Omental fat pad (tissue), 4 donors: ENCODE results near the gene ZNRF3. TPM values are rescaled to one million over a fixed set of nuclear protein-coding genes. Genes with fewer than 3 reads are reported as not detected.
A peak's percentile ranks its signal among the peaks of the same experiment; 100 is the strongest.
"Not testable (repeated sequence)": the region's sequence is repeated elsewhere in the genome, so short reads cannot be mapped to it uniquely, and the experiment has no call there.

Experiments used
- ATAC-seq: fragments of 150-250 bp; one replicate; pipeline ENCODE4 v1.9.1; 2016; ENCODE audit warnings: mild to moderate bottlenecking, moderate library complexity; ENCODE audit not compliant: low FRiP score
- DNase-seq: peaks from one replicate; pipeline ENCODE4 v3.0.0-alpha.2; 2019; ENCODE audit warnings: low spot score
- total RNA-seq, 4 donors: library from RNA; depleted of rRNA; stranded (reverse); fragments of >200 nt; gene quantifications; one replicate each; pipeline ENCODE4 v1.1.0, GENCODE V29; 2016
- TF ChIP-seq, protein P1 (sequence below), 3 donors: fragments of 450-650 bp; IDR thresholded peaks; one replicate each; pipeline ENCODE4 v1.5.1; 2016 to 2017; ENCODE audit warnings: antibody characterized with exemption in 3 of 3, mild to moderate bottlenecking in 3 of 3, moderate library complexity in 2 of 3

ZNRF3 gene
- total RNA-seq, 4 donors from 2014 or later, result 7.7 to 14.4 (median 8.2) TPM

DNA sequence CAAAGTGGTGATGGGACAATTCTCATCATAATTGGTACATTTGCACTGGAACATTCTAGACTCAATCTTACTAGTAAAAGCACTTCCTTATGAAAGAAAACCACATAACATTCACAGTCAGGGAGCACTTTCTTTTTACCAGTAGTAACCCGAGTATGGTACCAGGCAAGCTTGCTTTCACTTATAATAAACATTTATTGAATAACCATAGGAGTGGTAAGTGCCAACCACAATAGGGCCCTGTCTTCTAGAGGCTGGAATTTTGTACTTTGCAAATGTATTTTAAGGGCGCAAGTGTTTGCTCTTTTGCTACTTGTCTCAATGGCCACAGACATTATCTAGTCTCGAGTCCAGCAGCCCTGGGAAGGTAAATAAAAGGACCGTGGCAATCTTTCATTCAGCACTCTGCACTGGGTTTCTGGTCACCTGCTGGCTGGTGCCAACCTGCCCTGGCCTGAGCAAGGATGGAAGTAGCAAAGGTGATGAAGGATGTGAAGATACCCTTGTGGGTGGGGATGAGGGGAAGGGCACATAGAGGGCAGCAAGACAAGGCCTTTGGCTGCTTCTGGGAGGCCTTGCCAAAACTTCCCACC is 154.1 kb downstream of the ZNRF3 start:
- ATAC-seq (no peak), DNase-seq (no peak)
- TF ChIP-seq, protein P1, sequence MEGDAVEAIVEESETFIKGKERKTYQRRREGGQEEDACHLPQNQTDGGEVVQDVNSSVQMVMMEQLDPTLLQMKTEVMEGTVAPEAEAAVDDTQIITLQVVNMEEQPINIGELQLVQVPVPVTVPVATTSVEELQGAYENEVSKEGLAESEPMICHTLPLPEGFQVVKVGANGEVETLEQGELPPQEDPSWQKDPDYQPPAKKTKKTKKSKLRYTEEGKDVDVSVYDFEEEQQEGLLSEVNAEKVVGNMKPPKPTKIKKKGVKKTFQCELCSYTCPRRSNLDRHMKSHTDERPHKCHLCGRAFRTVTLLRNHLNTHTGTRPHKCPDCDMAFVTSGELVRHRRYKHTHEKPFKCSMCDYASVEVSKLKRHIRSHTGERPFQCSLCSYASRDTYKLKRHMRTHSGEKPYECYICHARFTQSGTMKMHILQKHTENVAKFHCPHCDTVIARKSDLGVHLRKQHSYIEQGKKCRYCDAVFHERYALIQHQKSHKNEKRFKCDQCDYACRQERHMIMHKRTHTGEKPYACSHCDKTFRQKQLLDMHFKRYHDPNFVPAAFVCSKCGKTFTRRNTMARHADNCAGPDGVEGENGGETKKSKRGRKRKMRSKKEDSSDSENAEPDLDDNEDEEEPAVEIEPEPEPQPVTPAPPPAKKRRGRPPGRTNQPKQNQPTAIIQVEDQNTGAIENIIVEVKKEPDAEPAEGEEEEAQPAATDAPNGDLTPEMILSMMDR (IDR thresholded peaks at IDR 0.05), result no peak

DNA sequence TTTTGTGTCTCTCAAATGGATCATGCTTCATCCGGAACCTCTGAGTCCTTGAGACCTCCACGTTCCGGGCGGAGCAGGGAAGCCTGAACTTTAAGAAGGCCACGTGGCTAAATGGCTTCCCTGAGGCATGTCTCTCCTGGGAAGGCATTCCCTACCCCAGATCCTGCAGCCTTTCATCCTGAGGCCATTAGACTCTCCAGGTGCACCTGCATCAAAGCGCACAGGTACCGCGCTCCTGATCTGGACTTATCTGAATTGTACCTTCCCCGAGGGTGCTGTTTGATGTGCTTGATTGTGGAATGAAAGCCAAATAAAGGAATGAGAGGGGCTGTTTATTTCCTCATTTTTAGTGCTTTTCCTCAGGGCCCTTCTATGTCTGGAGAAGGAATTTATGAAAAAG is 155.8 kb downstream of the ZNRF3 start:
- TF ChIP-seq, protein P1 (IDR thresholded peaks at IDR 0.05), result no peak
- no peak for ATAC-seq
- no peak for DNase-seq

DNA sequence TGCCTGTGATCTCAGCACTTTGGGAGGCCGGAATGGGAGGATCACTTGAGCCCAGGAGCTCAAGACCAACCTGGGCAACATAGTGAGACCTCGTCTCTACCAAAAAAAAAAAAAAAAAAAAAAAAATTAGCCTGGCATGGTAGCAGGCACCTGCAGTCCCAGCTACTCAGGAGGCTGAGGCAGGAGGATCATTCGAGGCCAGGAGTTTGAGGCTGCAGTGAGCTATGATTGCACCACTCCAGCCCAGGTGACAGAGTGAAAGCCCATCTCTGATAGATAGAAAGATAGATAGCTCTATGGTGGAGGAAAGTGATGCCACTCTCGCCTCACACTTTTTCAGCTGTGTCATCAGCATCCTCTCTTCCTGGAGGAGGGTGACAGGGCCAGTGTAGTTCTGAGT is 156.3 kb downstream of the ZNRF3 start:
- not testable (repeated sequence) for DNase-seq, ATAC-seq

DNA sequence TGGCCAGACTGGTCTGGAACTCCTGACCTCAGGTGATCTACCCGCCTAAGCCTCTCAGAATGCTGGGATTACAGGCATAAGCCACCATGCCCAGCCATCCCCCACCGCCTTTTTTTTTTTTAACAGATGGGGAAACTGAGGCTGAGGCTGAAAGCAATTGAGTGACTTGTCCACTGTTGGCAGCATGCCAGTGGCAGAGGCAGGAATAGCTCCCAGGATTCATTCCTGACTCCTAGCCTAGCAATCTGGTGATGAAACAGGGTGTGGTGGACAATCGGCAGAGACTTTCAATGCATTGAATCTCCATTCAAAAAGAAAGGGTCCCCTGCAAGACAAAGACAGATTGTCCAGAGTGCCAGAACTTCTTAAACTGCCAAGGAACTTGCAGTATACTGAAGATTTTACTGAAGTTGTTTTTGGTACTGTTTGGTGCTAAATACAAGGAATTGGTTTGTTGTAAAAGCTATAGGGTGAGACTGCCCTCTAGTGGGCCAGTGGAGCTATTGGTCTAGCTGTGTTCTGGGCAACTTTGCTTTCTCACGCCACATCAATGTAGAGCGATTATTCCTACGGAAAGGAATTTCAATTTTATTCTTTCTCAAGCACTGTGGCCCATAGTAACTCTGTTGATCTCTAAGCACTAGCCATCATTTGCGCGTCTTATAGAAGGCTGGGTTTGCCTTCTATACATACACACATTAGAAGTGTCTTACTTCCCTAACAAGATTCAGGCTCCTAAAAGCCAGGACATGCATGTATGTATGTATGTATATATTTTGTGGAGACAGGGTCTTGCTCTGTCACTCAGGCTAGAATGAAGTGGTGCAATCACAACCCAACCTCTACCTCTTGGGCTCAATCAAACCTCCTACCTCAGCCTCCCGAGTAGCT is 157.3 kb downstream of the ZNRF3 start:
- TF ChIP-seq, protein P1 (IDR thresholded peaks at IDR 0.05), result peak in 1 of 3 donors; percentile 51
- DNase-seq (no peak), ATAC-seq (peak; percentile 59)

DNA sequence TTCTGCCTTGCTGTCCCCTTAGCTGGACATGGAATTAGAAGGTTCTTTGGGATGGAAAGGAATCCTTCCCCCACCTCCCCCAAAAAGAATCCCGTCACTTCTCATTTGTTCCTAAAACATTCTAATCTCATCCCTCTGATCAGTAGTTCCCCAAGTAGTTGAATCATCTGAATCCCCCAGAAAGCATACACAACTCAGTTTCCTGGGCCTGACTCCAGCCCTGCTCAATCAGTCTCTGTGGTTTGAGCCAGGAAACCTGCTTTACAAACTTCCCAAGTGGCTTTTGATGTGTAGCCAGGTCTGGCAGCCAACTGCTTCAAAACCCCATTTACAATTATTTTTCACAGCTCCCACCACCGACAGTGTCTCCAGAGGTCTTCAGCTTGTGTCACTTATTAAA is 158.0 kb downstream of the ZNRF3 start:
- DNase-seq, result no peak
- TF ChIP-seq, protein P1 (IDR thresholded peaks at IDR 0.05), result no peak
- no peak for ATAC-seq

DNA sequence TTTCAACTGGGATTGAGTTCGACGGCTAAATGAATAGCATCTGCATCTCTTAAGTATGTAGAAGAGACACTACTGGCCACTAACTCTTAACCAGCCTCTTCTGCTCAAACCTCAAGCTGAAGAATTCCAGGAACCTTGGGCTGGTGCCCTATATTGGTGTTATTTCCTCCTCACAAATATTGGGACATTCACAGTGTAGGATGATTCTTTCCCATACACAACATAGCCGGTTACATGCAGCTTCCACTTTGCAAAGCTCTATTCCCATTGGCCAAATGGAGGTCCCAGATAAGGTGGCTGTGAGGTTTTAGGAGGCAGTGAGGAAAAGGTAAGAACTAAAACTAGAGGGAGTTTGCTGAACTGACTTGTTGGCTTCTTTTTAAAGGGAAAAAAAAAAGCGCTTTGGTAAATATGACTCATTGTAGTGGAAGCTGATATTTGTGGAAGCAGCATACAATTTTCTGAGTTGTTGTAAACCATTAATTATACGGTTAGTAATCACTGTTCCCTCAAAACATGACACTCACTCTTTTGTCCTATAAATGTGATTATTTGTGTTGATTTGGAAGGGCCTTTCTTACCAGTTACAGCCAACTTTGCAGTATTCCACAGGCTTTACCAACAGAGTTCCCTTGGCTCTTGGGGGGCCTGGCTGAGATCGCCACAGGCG is 160.7 kb downstream of the ZNRF3 start:
- ATAC-seq, result peak; percentile 30
- TF ChIP-seq, protein P1 (IDR thresholded peaks at IDR 0.05), result no peak

DNA sequence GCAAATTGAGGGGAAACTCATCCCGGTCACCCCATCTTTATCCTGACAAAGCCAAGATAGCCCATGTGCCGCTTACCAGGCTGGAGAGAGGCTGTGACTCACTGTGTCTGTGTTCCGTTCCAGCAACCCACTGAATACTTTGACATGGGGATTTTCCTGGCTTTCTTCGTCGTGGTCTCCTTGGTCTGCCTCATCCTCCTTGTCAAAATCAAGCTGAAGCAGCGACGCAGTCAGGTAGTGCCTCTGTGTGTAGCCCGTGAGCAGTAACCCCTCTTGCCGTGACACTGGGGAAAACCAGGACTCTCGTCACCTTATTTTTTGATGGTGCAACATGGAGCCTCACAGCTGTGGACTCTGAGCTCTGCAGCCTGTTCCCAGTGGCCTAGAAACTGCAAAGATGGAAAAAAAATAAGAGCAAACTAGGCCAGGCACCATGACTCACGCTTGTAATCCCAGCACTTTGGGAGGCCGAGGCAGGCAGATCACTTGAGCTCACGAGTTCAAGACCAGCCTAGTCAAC is 161.3 kb downstream of the ZNRF3 start:
- DNase-seq (no peak), ATAC-seq (peak; percentile 80)
- TF ChIP-seq, protein P1 (IDR thresholded peaks at IDR 0.05), result no peak

More for the DNA sequence above, 160.7 kb downstream of the ZNRF3 start:
- DNase-seq, result no peak
